Uterus (tissue), 4 donors: ENCODE measurements around the gene SAMD4B. TPM values are rescaled to one million over a fixed set of nuclear protein-coding genes. Genes with fewer than 3 reads are reported as not detected.

Experiments
- DNase-seq, 2 donors: peaks; one replicate each; pipeline ENCODE4 v3.0.0-alpha.2; 2019 to 2020
- H3K27ac ChIP-seq, 2 donors: fragments of 200-600 bp; sonication (generic); 1 replicate in 1 of 2; 2 replicates in 1 of 2; pipeline ENCODE4 v1.5.1; 2016 to 2018
- H3K27me3 ChIP-seq, 2 donors: fragments of 200-600 bp; sonication (generic); one replicate each; pipeline ENCODE4 v1.5.1; 2018 to 2019; ENCODE audit warnings: control low read depth in 1 of 2
- H3K36me3 ChIP-seq, 2 donors: fragments of 200-600 bp; sonication (generic); one replicate each; pipeline ENCODE4 v1.5.1; 2019; ENCODE audit warnings: control low read depth in 1 of 2
- H3K4me1 ChIP-seq, 2 donors: fragments of 200-600 bp; sonication (generic); one replicate each; pipeline ENCODE4 v1.5.1; 2018 to 2019; ENCODE audit warnings: control low read depth in 1 of 2
- H3K4me3 ChIP-seq, 2 donors: fragments of 200-600 bp; sonication (generic); 1 replicate in 1 of 2; 2 replicates in 1 of 2; pipeline ENCODE4 v1.5.1; 2018 to 2019; ENCODE audit warnings: mild to moderate bottlenecking in 1 of 2
- H3K9me3 ChIP-seq, 2 donors: fragments of 200-600 bp; sonication (generic); one replicate each; pipeline ENCODE4 v1.5.1; 2019; ENCODE audit warnings: control low read depth in 1 of 2
- POLR2A ChIP-seq, 2 donors: fragments of 450-650 bp; IDR thresholded peaks; one replicate each; pipeline ENCODE4 v1.6.1; 2016; ENCODE audit warnings: antibody characterized with exemption in 2 of 2, mild to moderate bottlenecking in 1 of 2, moderate library complexity in 1 of 2
- intact Hi-C: fragments of 100-400 bp; cut with DNase I; formaldehyde crosslinking; loops from one replicate; pipeline ENCODE4 v1.15.1; 2023; ENCODE audit warnings: low total_unique reads
- microRNA-seq: library from miRNA; unstranded; fragments of <30 nt; microRNA quantifications from one replicate; pipeline ENCODE4, GENCODE V29; 2016; ENCODE audit warnings: borderline microRNAs expressed, borderline replicate concordance
- small RNA-seq: library from RNA; depleted of rRNA; stranded (forward); fragments of <200 nt; gene quantifications from one replicate; pipeline ENCODE3, GENCODE V24; 2016
- total RNA-seq, 4 donors: library from RNA; depleted of rRNA in 3 of 4; stranded (reverse); fragments of >200 nt in 3 of 4; gene quantifications; one replicate each; pipeline versions ENCODE4 v1.1.0 to v1.2.4, GENCODE V29; 2014 to 2023
- TF ChIP-seq, protein P1 (sequence below), 4 experiments: fragments of 200-600 bp in 2 of 4; fragments of 450-650 bp in 2 of 4; sonication (generic) in 2 of 4; IDR thresholded peaks; one replicate each; pipeline ENCODE4 v1.5.1; 2016 to 2019; ENCODE audit warnings: antibody characterized with exemption in 4 of 4, mild to moderate bottlenecking in 2 of 4, moderate library complexity in 1 of 4
- donor health status: DM: yes; HTN: yes; CAD: no.

SAMD4B gene
- total RNA-seq, 4 donors from 2014 or later: 11.3 to 128 (median 58.6) TPM

DNA sequence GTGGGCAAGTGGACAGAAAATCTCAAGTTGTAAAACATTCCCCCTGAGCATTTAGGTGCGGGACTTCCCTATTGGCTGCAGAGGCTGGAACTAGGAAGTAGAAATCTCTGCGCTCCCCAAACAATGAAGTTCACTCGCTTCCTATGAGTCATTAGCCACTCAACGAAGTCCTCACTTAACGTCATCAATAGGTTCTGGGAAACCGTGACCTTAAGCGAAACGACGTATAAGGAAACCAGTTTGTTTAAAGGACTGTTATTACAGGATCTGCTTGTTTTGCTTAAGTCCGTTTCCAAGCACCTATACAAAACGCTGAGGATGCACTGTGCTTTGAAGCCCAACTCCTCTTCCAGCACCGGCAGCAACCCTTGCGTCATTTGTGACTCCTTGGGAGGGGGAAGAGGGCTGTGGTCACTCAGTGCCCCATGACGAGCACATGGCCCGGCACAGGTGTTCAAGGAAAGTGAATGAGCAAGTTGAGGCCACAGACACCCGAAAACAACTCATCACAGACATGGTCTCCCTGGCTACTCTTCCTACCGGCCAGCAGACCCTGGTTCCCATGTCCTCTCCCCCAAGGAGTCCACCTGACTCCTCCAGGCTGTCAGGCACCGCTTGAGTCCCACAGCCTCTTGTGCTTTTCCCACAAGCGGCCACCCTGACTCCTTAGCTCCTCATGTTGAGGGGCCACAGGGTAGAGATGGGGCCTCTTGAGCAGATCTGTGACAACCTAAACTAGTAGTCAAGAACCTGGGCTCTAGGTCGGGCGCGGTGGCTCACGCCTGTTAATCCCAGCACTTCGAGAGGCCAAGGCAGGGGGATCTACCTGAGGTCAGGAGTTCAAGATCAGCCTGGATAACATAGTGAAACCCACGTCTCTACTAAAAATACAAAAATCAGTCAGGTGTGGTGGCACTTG is 88.7 kb downstream of the SAMD4B start:
- Histone ChIP-seq H3K36me3 (no peaks in the 10 kb centered on the region), H3K4me1 (peaks cover 6 to 21% of the 10 kb centered on the region in 2 donors), H3K27ac (peak overlapping the region; percentile 38 to 52), H3K4me3 (no peak overlapping the region), H3K27me3 (no peaks in the 10 kb centered on the region), H3K9me3 (no peaks in the 10 kb centered on the region)
- TF ChIP-seq, protein P1, sequence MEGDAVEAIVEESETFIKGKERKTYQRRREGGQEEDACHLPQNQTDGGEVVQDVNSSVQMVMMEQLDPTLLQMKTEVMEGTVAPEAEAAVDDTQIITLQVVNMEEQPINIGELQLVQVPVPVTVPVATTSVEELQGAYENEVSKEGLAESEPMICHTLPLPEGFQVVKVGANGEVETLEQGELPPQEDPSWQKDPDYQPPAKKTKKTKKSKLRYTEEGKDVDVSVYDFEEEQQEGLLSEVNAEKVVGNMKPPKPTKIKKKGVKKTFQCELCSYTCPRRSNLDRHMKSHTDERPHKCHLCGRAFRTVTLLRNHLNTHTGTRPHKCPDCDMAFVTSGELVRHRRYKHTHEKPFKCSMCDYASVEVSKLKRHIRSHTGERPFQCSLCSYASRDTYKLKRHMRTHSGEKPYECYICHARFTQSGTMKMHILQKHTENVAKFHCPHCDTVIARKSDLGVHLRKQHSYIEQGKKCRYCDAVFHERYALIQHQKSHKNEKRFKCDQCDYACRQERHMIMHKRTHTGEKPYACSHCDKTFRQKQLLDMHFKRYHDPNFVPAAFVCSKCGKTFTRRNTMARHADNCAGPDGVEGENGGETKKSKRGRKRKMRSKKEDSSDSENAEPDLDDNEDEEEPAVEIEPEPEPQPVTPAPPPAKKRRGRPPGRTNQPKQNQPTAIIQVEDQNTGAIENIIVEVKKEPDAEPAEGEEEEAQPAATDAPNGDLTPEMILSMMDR (IDR thresholded peaks at IDR 0.05): no peak
- peak in 1 of 2 donors; percentile 31 for TF ChIP-seq POLR2A (IDR thresholded peaks at IDR 0.05)
- intact Hi-C loops: no loop called here
- DNase-seq: no peak

- no peak for TF ChIP-seq POLR2A (IDR thresholded peaks at IDR 0.05)
- TF ChIP-seq, protein P1 (IDR thresholded peaks at IDR 0.05): no peak
- Histone ChIP-seq H3K36me3 (no peaks in the 10 kb centered on the region), H3K27me3 (no peaks in the 10 kb centered on the region), H3K27ac (no peak overlapping the region), H3K4me3 (no peak overlapping the region), H3K4me1 (peaks cover 6 to 25% of the 10 kb centered on the region in 2 donors), H3K9me3 (no peaks in the 10 kb centered on the region)
- no peak for DNase-seq
- intact Hi-C loops: no loop called here
Measured at GRCh38 chr19:39432677-39433025, 90.4 kb downstream of the SAMD4B start.

- intact Hi-C loops: no loop called here
- Histone ChIP-seq H3K4me3 (no peak overlapping the region), H3K27ac (peak overlapping the region in 1 of 2 donors; percentile 88)
Measured at GRCh38 chr19:39433480-39434079, 91.4 kb downstream of the SAMD4B start.

DNA sequence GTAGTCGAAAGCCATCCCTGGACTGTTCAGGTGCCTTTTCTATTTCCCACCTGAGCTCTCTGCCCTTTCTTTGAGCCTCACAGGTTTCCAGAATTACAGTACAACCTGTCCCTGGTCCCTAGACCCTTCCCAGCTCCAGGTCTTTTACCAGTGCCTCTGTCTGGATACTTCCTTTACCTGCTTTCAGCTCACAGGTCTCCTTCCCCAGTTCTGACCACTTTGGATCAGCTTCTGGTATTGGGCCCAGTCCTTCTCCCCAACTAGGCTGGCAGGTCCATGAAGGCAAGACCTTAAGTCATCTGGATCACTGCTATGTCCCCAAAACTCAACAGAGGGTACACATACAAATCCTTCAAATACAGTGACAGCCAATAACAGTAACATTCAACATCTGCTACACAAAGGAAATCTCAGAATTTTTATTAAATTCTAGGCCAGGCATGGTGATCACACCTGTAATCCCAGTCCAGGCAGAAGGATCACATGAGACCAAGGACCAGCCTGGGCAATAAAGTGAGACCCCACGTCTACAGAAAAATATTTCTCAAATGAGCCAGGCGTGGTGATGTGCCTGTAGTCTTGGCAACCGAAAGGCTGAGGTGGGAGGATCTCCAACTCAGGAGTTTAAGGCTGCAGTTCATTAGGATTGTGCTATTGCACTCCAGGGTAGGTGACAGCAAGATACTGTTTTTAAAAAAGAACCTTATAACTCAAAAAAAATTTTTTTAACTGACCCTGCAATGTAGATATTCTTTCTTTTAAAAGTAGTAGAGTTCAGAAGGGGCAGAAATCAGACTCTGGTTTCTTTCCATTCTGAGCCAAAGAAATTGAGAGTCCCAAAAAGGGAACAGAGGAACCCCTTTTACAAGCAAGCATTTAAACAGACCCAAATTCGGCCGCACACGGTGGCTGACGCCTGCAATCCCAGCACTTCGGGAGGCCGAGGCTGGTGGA is 92.2 kb downstream of the SAMD4B start:
- H3K27ac ChIP-seq: peak overlapping the region; percentile 86 to 88
- no peaks in the 10 kb centered on the region for H3K36me3 ChIP-seq
- TF ChIP-seq POLR2A (IDR thresholded peaks at IDR 0.05): no peak
- TF ChIP-seq, protein P1 (IDR thresholded peaks at IDR 0.05): no peak
- H3K27me3 ChIP-seq: no peaks in the 10 kb centered on the region
- no peaks in the 10 kb centered on the region for H3K9me3 ChIP-seq
- peaks cover 0 to 17% of the 10 kb centered on the region in 2 donors for H3K4me1 ChIP-seq
- DNase-seq: no peak
- peak overlapping the region; percentile 91 to 93 for H3K4me3 ChIP-seq
- intact Hi-C loops: no loop called here

More at GRCh38 chr19:39433480-39434079, 91.4 kb downstream of the SAMD4B start:
- no peak for TF ChIP-seq POLR2A (IDR thresholded peaks at IDR 0.05)
- TF ChIP-seq, protein P1 (IDR thresholded peaks at IDR 0.05): no peak
- peaks cover 6 to 23% of the 10 kb centered on the region in 2 donors for H3K4me1 ChIP-seq
- no peaks in the 10 kb centered on the region for H3K36me3 ChIP-seq
- H3K27me3 ChIP-seq: no peaks in the 10 kb centered on the region
- no peaks in the 10 kb centered on the region for H3K9me3 ChIP-seq
- DNase-seq: no peak

Small RNA genes lying within 50 kb of the gene (microRNA-seq; reads per million reads assigned to microRNA genes)
- gene MIR4530: 3.9 reads per million

Small RNA genes lying within 50 kb of the gene (small RNA-seq; reads per million reads assigned to genes)
- gene AC011445.2 (not detected), gene MIR4530 (not detected), gene RN7SL566P (not detected)

Other genes with a start within 250 kb of the SAMD4B start
- gene PAK4, start 216.6 kb upstream of the SAMD4B start, total RNA-seq: 10 to 100 TPM in 3 of 4 donors, under 1 TPM in 1; 0.26 to 57.4 (median 24.3) TPM
- not detected for gene NCCRP1, start 145.5 kb upstream of the SAMD4B start, total RNA-seq
- gene SYCN, start 138.2 kb upstream of the SAMD4B start, total RNA-seq: not detected
- gene IFNL3, start 97.4 kb upstream of the SAMD4B start, total RNA-seq: not detected
- gene IFNL4, start 93.6 kb upstream of the SAMD4B start, total RNA-seq: under 1 TPM in 1 of 4 donors, not detected in 3; 0.90 TPM
- not detected for gene IFNL2, start 74.0 kb upstream of the SAMD4B start, total RNA-seq
- gene IFNL1, start 46.0 kb upstream of the SAMD4B start, total RNA-seq: not detected
- gene LRFN1, start 21.6 kb upstream of the SAMD4B start, total RNA-seq: 1 to 10 TPM in 2 of 4 donors, not detected in 2; 1.4 to 4.7 TPM
- 10 to 100 TPM; 10.4 to 43.0 (median 18.9) TPM for gene GMFG, start 6.4 kb upstream of the SAMD4B start, total RNA-seq
- 10 to 100 TPM; 21.8 to 65.6 (median 33.7) TPM for gene PAF1, start 48.7 kb downstream of the SAMD4B start, total RNA-seq
- 100 to 1,000 TPM in 1 of 4 donors, 10 to 100 TPM in 3; 15.6 to 282 (median 40.8) TPM for gene MED29, start 49.0 kb downstream of the SAMD4B start, total RNA-seq
- gene ZFP36, start 64.4 kb downstream of the SAMD4B start, total RNA-seq: 100 to 1,000 TPM in 2 of 4 donors, 10 to 100 TPM in 1, 1 to 10 TPM in 1; 5.0 to 276 (median 145) TPM
- 100 to 1,000 TPM in 1 of 4 donors, 10 to 100 TPM in 1, 1 to 10 TPM in 2; 5.1 to 120 (median 21.6) TPM for gene PLEKHG2, start 70.2 kb downstream of the SAMD4B start, total RNA-seq
- 1,000 to 10,000 TPM in 3 of 4 donors, 10 to 100 TPM in 1; 50.5 to 6,434 (median 2,757) TPM for gene RPS16, start 93.5 kb downstream of the SAMD4B start, total RNA-seq
- gene SUPT5H, start 103.2 kb downstream of the SAMD4B start, total RNA-seq: 100 to 1,000 TPM in 1 of 4 donors, 10 to 100 TPM in 3; 11.8 to 119 (median 40.0) TPM
- 10 to 100 TPM; 21.0 to 48.6 (median 28.5) TPM for gene TIMM50, start 138.4 kb downstream of the SAMD4B start, total RNA-seq
- gene DLL3, start 156.5 kb downstream of the SAMD4B start, total RNA-seq: under 1 TPM in 1 of 4 donors, not detected in 3; 0.41 TPM
- gene SELENOV, start 172.7 kb downstream of the SAMD4B start, total RNA-seq: under 1 TPM in 1 of 4 donors, not detected in 3; 0.41 TPM
- 1 to 10 TPM in 3 of 4 donors, under 1 TPM in 1; 0.29 to 6.6 (median 5.1) TPM for gene EID2B, start 190.4 kb downstream of the SAMD4B start, total RNA-seq
- gene EID2, start 197.7 kb downstream of the SAMD4B start, total RNA-seq: 10 to 100 TPM in 2 of 4 donors, 1 to 10 TPM in 2; 3.8 to 15.5 (median 8.6) TPM